HG03575 (cell line): ENCODE data around the gene USP22.

Source experiments
- ATAC-seq: cut with Tn5 transposase; IDR thresholded peaks from one replicate; pipeline ENCODE4 v1.9.1; 2021; ENCODE audit not compliant: unreplicated experiment, insufficient number of reproducible peaks, low FRiP score; ENCODE audit errors: extremely low read depth

Gene USP22

DNA sequence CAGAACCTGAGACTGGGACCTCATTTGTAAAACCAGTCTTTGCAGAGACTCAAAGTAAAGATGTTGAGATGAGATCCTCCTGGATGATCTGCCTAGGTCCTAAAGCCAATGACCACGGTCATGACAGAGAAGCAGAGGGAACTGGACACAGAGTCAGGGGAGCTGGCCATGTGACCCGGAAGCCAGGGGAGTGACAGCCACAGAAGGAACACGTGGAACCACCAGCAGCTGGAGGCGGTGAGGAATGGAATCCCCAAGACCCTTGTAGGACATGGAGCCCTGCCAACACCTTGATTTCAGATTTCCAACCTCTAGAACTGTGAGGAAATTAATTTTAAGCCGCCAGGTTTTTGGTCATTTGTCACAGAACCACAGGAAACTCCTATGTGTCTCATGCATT is 37.0 kb downstream of the USP22 start:
- no peak for ATAC-seq

DNA sequence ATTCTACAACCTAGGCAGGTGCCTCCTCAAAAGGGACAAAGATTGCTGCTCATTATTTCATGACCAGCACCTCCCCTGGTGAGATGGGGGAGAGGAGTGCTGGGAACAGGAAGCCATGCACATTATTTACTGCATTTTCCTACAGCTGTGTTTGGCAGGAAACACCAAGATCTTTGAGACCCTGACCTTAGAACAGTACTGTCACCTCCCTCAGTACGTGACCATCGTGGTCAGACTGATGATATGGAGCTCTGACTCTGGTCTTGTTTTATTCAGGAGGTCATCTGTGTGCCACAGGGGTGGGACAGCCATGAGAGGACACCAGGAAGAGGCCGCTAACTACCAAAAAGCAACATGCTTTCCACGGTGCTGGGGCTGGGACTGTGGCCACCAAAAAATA is 37.4 kb downstream of the USP22 start:
- ATAC-seq = no peak

DNA sequence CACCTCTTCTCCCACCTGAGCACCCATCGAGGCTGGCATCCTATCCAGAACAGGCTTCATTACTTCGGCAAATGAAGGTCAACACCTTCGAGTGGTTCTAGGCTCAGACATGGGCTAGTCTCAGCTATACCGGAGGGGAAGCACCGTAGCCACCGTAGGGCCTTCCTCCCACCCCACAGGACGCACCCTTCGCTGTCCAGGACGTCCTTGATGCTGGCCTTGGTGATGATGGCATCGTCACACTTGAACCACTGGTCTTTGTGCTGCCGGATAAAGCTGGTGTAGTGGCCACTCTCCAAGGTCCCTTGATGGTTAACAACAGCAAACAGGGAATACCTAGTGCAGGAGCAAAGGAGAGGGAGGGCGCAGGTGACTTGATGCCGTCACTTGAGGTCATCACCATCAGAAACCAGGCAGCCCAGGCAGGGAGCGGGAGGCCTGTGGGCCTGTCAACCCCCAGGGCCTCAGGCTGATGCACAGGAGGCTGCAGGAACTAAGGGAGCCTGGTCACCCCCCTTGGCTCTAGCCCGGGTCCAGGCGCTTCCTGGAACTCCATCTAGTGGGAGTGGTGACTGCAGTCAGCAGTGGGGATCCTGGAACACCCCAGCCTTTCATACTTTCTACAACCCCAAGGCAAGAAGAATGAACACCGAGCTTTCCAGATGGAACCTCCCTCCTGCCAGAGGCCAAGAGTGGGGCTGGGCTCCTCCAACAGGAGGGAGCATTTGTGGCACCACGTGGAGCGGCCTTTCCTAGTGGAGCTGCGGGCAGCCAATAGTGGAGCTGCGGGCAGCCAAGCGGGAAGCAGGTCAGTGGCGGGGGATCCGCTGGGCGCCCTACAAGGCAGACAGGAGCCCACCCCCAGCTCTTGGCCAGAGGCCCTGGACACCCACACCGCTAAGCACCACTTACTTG is 38.5 kb downstream of the USP22 start:
- no peak for ATAC-seq

DNA sequence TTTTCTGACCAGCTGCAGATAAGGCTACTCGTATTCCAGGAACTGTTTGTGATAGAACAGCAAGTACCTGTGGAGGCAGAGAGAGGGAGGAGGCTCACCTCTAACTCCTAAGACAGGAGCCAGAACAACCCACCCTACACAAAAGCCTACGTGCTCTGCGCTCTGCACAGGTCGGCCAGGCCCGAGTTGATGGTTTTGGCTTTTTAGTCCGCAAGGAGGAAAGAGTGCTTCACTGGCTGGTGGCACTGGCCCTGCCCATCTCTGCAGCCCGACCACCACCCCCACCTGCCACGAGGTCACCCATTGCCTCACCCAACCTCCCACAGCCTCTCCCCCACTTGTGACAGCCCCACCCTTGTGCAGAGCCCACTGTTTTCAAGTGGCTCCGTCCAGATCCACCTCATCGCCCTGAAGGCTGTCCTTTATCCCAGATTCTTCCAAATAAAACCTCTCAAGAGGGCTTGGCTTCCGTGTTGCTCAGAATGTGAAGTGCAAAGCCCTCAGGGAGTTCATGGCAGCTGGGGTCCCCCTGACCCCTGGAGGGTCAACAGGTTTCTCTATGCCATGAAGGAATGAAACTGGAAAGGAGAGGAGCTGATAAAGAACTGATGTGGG is 39.7 kb downstream of the USP22 start:
- ATAC-seq = no peak

DNA sequence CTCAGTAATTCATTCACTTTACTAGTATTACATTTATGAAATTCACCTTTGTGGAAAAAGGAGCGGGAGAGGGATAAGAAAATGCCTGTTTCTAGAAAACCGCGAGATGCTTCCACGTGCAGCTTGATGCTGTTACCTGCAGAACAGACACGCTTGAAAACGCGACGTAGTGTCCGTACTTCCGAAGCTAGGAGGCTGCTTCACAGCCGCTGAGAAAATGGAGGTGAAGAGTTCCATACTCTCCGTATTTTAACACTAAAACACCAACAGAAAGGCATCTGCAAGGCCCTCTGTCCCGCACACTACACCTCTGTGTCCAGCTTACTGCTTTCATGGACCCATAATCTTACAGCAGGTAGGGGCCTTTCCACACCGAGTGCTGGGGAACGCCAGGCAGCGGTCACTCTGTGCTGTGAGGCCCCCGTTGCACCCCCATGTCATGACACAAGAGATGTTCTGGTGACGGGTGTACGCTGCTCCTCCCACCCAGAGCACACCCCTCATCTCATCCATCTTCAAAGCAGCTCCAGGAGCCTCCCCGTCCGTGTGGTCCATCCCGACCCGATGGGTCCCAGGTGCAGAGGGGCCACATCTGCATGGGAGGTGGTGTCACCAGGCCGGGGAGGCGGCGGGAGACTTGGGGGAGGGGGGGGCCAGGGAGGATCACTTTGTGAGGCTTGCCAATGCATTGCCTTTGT is 40.4 kb downstream of the USP22 start:
- no peak for ATAC-seq

DNA sequence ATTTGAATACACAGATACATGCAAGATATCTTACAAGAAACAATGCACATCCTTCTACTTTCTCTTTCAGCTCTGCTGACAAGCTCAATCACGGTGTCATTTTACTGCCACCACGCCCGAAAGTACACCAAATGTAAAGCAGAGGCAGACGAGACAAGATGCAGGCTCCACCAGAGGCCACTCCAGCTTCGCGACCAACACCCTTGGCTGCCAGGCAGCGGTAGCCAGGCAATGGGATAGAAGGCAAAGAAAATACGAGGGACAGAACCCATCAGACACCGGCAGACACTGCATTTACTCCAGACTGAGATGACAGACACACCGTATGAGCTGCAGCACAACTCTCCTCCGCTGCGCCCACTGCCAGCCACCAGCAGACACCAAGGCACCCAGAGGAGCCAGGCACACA is 41.0 kb downstream of the USP22 start:
- no peak for ATAC-seq

DNA sequence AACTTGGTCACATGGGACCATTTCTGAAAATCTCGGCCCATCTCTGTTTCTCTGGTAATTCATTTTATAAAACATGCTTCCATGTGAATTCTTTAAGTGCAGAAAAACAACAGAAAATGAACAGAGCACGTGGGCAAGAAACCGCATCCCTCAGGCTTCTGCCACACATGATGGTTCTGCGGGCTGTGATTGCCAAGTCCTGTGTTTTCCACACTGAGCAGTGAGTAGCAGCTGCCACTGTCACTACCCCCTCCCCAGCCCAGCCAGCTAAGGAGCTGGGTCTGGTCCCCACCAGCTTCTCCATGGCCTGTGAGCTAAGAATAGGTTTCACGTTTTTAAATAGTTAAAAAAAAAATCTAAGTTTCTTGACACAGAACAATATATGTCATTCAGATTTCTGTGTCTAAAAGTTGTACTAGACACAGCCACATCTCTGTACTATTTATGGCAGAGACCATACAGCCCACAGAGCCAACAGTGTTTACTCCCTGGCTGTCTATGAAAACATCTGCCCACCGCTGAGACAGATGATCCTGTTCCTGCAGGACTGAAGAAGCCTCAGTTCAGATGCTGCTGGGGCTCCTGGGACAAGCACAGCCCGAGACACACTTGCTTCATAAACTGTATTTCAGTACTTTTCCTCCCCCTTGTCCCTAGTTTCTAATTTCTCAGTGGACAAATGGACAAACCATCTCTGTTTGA is 41.5 kb downstream of the USP22 start:
- ATAC-seq = no peak

DNA sequence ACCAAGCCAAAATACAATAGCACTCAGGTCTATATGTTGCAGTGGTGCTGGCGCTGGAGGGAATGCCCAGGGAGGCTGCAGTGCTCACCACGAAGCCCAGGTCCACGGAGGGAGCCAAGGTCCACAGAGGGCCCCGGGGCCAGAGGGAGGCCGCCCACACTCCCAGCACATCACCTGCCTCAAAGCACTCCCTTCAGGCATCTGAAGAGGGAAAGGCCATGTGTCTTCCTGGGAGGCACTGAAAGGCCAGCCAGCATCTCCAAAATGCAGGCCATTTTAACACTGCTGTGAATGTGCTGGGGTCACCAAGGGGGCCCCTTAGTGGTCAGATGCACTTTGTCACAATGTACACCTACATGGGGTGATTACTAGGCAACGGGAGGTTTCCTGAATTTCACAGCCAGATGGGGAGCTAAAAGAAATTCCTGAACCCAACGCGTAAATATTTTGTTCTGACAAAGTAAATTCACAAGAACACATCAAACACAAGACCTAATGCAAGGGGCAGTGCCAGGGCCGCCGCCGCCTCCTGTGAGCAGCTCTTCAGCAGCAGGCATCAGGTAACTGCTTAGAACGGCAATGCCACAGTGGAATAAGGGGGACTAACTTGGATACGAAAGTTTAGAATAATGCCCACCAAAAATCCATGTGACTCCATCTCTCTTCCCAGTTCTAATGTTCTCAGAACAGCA is 42.8 kb downstream of the USP22 start:
- no peak for ATAC-seq

DNA sequence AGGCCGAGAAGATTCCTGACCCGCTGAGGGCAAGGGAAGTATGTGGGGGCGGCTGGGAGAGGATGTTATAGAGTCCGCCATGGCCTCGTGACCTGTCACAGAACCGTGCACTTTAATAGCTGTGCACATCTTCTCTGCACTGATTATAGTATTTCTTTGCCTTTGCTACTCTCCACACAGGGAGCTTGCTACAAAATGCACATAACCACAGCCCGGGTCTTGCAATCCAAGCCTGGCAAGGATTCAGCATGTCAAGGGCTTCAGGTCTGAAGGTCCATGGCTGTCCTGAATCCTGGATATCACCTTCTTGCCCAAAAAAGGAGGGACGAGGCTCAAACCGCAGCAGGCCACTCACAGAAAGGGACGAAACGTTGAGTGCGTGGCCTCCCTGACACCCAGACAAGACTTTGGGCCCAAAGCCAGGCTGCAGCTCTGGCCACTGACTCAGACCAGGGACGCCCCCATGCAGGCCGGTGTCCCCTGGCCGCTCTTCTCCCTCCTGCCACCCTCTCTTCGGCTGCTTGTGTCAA is 43.7 kb downstream of the USP22 start:
- no peak for ATAC-seq

DNA sequence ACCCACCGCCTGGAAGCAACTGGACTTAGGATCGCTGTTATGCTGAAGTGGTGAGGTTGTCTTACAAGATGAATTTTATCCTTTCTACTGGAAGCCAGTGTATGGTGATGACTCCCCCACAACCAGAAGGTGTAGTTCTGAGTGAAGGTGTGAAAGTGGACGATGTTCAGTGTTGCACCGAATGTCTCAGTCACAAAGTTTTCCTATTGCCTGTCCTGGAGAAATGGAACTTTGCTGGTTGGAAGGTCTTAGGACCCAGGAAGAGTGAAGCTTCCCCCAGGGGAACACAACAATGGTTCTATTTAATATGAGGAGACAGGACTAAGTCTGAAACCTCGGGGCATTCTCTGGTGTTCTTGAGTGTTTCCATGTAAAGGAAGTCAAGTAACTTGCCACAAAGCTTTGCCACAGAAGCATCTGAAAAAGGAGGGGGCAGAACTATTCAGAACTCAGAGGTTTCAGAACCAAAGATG is 44.2 kb downstream of the USP22 start:
- ATAC-seq = no peak

DNA sequence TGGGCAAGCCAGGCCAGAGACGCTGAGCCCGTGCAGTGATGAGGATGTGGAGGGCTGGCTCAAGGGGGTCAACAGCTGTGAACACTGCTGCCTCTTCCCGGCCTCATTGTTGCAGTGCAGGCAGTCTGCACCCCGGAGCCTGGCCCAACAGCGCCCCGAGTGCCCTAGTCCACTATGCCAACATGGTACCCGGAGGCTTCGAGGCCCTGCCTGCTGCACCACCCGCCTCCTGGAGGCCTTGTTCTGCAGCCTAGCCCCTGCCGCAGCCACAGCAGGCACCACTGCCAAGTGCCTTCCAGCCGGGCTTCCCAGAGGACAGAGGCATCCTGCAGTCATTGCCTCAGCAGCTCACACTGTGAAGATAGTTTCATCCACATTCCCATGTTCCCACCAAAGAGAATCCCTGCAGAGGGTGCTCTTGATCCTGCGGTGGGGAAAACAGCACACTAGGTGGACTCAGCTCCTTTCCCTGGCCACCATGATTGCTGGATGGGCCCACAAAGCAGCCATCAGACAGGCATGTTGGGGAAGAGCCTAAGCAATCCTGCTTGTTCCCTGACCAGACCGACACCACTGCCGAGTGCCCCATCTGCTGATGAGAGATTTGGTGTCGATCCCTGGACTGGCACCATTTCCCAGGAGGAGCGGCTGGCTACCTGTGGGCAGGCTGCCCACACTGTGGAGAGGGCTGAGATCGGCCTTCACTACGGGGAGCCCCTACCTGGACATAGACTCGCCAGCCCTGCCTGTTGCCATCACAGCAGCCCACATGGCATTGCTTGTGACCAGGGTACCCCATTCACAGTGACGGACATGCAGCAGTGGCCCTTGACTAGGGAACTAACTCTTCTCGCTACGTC is 44.9 kb downstream of the USP22 start:
- no peak for ATAC-seq

DNA sequence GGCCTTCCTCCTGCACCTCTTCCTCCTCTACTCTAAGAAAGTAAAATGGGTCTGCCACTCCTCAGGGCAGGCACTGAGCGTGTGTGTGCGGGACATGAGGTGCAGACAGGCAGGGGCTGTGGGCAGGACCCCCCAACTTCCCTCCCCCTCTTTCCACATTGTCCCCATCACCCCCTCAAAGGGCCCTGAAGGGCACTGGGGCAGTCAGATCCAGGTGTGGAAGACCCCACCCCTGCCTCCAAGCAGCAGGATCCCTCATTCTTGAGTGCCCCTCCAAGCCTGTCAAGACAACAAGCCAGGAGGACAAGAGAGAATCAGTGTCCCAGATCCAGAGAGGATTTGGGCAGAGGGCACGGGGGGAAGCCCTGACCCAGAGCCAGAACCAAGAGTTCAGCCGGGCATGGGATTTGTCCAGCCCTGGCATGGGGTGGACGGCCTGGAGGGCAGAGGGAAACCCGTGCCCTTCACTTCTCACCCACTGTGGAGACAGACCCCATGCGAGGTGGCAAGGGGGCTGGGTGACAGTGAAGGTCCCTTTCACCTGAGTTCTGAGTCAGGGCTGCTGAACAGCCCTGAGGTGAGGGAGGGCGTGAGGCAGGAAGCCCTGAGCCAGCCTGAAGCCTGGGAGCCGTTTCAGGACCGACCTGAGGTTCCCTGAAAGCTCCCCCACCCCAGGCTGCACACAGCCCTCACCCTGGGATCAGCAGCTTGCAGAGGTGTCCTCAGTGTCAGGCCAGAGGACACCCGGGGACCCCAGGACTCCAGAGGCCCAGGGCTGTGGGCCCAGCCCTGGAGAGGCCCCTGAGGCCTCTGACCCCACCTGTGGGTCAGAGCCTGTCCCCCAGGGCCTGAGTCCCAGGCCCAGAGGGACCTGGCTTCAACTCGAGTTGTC is 45.8 kb downstream of the USP22 start:
- no peak for ATAC-seq

DNA sequence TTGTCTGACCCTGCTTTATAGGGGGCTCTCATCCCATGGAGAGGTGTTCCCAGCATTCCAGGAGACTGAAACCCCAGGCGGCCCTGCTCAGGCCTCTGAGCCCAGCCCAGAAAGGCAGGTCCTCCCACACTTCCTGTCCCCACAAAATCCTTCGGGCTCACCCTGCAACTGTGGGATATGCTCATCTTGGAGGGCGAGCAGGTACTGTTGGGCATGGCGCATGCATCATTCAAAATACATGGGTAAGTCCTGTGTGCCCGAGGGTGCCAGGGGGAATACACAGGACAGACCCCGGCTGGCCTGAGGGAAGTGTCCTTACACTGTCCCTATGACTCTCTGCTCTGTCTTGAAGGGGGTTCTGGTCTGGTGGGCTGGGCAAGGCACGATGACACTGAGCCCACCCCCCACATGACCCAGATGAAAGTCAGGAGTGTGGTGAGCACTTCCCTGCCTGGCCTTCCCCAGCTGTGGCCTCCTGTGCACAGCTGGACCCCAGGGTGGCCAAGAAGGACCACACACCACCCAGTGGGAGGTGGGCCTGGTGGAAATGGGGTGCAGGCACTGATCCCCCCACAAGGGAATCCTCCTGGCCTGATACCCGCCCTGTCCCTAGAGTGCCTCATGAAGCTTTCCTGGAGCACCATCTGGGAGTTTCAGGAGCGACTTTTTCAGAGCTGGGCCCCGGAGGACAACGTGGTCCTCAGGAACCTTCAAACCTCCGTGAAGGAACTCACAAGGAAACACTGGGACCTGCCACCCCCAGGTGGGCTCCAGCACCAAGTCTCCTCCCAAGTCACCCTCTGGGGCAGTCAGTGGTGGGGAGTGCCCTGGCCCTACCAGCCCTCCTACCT is 46.7 kb downstream of the USP22 start:
- ATAC-seq = no peak

DNA sequence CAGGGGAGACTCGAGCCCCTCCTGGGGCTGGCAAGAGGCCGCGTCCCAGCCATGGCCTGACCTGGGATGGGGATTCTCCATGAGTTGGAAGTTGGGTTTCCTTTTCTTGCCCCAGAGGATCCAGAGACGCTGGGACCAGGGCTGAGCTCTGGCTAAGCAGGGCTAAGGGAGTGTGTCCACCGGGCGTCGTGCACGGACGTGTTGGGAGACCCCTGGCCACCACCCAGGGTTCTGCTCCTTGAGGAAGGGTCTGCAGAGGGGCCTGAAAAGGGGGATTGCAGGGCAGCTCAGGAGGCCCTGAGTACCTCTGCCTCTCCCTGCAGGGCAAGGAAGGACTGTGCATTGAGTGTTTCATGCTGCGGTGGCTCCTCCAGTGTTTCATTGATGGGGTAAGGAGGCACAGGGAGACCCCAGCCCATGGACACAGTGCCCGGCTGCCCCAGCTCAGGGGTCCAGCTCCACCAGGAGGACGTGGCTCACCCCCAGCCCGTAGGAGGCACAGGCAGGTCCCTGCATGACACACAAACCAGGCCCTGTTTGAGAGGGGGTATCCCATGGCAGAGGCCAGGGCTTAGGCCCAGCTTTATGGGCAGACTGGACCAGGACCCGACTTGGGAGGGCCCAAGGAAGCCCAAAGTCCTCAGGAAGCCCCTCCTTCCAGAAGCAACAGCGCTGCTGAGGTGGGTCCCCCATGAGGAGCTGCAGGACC is 47.5 kb downstream of the USP22 start:
- no peak for ATAC-seq

DNA sequence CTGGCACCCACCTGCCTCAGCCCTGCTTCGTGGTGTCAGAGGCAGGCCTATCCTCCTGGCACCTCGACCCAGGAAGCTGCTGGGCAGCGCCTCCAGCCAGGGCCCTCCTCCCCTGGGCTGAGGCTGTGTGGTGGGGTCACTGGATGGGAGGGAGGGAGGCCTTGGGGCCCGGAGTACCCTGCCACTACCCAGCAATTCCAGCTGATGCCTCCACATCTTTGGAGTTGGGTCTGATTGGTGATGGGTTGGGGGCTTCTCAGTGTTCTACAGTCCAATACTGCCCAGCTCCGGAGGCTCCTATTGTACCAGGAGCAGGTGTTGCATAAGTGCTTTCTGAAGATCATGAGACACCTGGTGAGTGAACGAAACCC is 48.0 kb downstream of the USP22 start:
- ATAC-seq = no peak
